H1 (cell line): ENCODE measurements around the gene CGB7. TPM values are rescaled to one million over a fixed set of nuclear protein-coding genes. Genes with fewer than 3 reads are reported as not detected.

Source experiments
- CTCF ChIA-PET: fragments of 300-600 bp; sonication (Branson Sonifier 250); formaldehyde crosslinking; loops from one replicate; lab custom pipeline; 2021; ENCODE audit not compliant: partially characterized antibody; lab: Charles Lee
- POLR2A ChIA-PET: fragments of 300-600 bp; sonication (Branson Sonifier 250); formaldehyde crosslinking; loops from one replicate; lab custom pipeline; 2021; ENCODE audit warnings: inconsistent platforms; ENCODE audit not compliant: partially characterized antibody; lab: Charles Lee
- DNase-seq, 2 experiments: peaks; one replicate each; pipeline versions ENCODE4 v3.0.0 to v3.0.0-alpha.2; 2010 to 2022; ENCODE audit warnings: low spot score in 2 of 2, low read depth in 1 of 2, mixed read lengths in 1 of 2
- FAIRE-seq: peaks from 2 replicates; lab custom pipeline; 2011; peaks lifted over from hg19 to GRCh38; lab: Jason Lieb, UNC
- H2AFZ ChIP-seq: 2 replicates; pipeline ENCODE4 v1.8.1; 2012; ENCODE audit warnings: low read length, inconsistent platforms
- H2AK5ac ChIP-seq: 2 replicates; pipeline ENCODE4 v1.6.1; 2013; ENCODE audit warnings: low read depth, low read length
- H2BK120ac ChIP-seq: replicated peaks from 2 replicates; pipeline ENCODE3; 2013; ENCODE audit warnings: low read depth, low read length, inconsistent platforms
- H2BK12ac ChIP-seq: 2 replicates; pipeline ENCODE4 v1.6.1; 2013; ENCODE audit warnings: low read depth, low read length
- H2BK15ac ChIP-seq: 2 replicates; pipeline ENCODE4 v1.6.1; 2013; ENCODE audit warnings: low read length
- H2BK20ac ChIP-seq: 2 replicates; pipeline ENCODE4 v1.6.1; 2013; ENCODE audit warnings: low read length
- H2BK5ac ChIP-seq: 2 replicates; pipeline ENCODE4 v1.6.1; 2013; ENCODE audit warnings: low read depth, low read length
- H3K14ac ChIP-seq: 2 replicates; pipeline ENCODE4 v1.6.1; 2013; ENCODE audit warnings: inconsistent platforms; ENCODE audit not compliant: insufficient read length
- H3K18ac ChIP-seq: 2 replicates; pipeline ENCODE4 v1.6.1; 2013; ENCODE audit warnings: low read length; ENCODE audit errors: extremely low read depth
- H3K23ac ChIP-seq: 2 replicates; pipeline ENCODE4 v1.6.1; 2013; ENCODE audit warnings: inconsistent platforms; ENCODE audit not compliant: insufficient read length
- H3K23me2 ChIP-seq: 2 replicates; pipeline ENCODE4 v1.6.1; 2013; ENCODE audit warnings: low read depth, low read length
- H3K27ac ChIP-seq: 2 replicates; pipeline ENCODE4 v1.6.1; 2011; ENCODE audit warnings: low read depth, low read length, inconsistent platforms
- H3K27me3 ChIP-seq, 4 experiments: replicated peaks in 1 of 4; 1 replicate in 1 of 4; 2 replicates in 3 of 4; pipeline versions ENCODE4 v1.6.1 to v1.8.1; 2011 to 2013; ENCODE audit warnings: low read length in 3 of 4, mild to moderate bottlenecking in 3 of 4, inconsistent platforms in 2 of 4, mixed read lengths in 2 of 4, moderate library complexity in 1 of 4; ENCODE audit not compliant: control insufficient read depth in 3 of 4, insufficient read depth in 3 of 4; ENCODE audit errors: extremely low read depth in 1 of 4
- H3K36me3 ChIP-seq, 4 experiments: 2 replicates each; pipeline versions ENCODE4 v1.6.1 to v1.8.1; 2011 to 2013; ENCODE audit warnings: mild to moderate bottlenecking in 4 of 4, low read length in 3 of 4, moderate library complexity in 2 of 4, control low read depth in 1 of 4, inconsistent platforms in 1 of 4; ENCODE audit not compliant: insufficient read depth in 4 of 4, control insufficient read depth in 2 of 4
- H3K4ac ChIP-seq: replicated peaks from 2 replicates; pipeline ENCODE3; 2013; ENCODE audit warnings: low read length, low read depth, mixed read lengths, inconsistent platforms; ENCODE audit not compliant: insufficient read length
- H3K4me1 ChIP-seq, 4 experiments: replicated peaks in 1 of 4; 1 replicate in 1 of 4; 2 replicates in 3 of 4; pipeline versions ENCODE4 v1.6.1 to v1.8.1; 2011 to 2013; ENCODE audit warnings: low read length in 3 of 4, inconsistent platforms in 2 of 4, mixed read lengths in 1 of 4; ENCODE audit not compliant: insufficient read depth in 4 of 4, control insufficient read depth in 3 of 4
- H3K4me2 ChIP-seq, 2 experiments: 2 replicates each; pipeline versions ENCODE4 v1.6.1 to v1.8.1; 2011 to 2013; ENCODE audit warnings: low read depth in 2 of 2, low read length in 2 of 2, control low read depth in 1 of 2, inconsistent platforms in 1 of 2, mild to moderate bottlenecking in 1 of 2; ENCODE audit not compliant: insufficient read depth in 1 of 2
- H3K4me3 ChIP-seq, 4 experiments: fragments of 200-600, 300-600 bp in 1 of 4; sonication (generic), shearing (Covaris generic), sonication (Bioruptor Twin) in 1 of 4; 2 replicates each; pipeline versions ENCODE4 v1.5.1 to v1.8.1; 2011 to 2016; ENCODE audit warnings: low read length in 4 of 4, low read depth in 3 of 4, control low read depth in 2 of 4, inconsistent platforms in 2 of 4, mild to moderate bottlenecking in 2 of 4, mixed read lengths in 1 of 4, moderate library complexity in 1 of 4; ENCODE audit not compliant: insufficient read depth in 2 of 4; ENCODE audit errors: extremely low read depth in 1 of 4
- H3K56ac ChIP-seq: replicated peaks from 2 replicates; pipeline ENCODE3; 2013; ENCODE audit warnings: low read depth, mild to moderate bottlenecking, mixed read lengths, low read length, inconsistent platforms; ENCODE audit not compliant: insufficient read length
- H3K79me1 ChIP-seq: 2 replicates; pipeline ENCODE4 v1.6.1; 2013; ENCODE audit warnings: low read depth, low read length, control low read depth
- H3K79me2 ChIP-seq, 2 experiments: 2 replicates each; pipeline versions ENCODE4 v1.6.1 to v1.8.1; 2012 to 2013; ENCODE audit warnings: low read length in 2 of 2, mild to moderate bottlenecking in 2 of 2, inconsistent platforms in 1 of 2; ENCODE audit not compliant: insufficient read depth in 2 of 2, control insufficient read depth in 1 of 2
- H3K9ac ChIP-seq, 4 experiments: replicated peaks in 1 of 4; 1 replicate in 1 of 4; 2 replicates in 3 of 4; pipeline versions ENCODE4 v1.6.1 to v1.8.1; 2011 to 2013; ENCODE audit warnings: low read depth in 3 of 4, low read length in 3 of 4, control low read depth in 2 of 4, mild to moderate bottlenecking in 2 of 4, moderate library complexity in 2 of 4, inconsistent platforms in 1 of 4; ENCODE audit errors: extremely low read depth in 1 of 4
- H3K9me3 ChIP-seq, 2 experiments: 2 replicates each; pipeline versions ENCODE4 v1.6.1 to v1.8.1; 2012 to 2013; ENCODE audit warnings: mild to moderate bottlenecking in 2 of 2, moderate library complexity in 2 of 2, control low read depth in 1 of 2, inconsistent platforms in 1 of 2, low read depth in 1 of 2, low read length in 1 of 2, mixed read lengths in 1 of 2; ENCODE audit not compliant: insufficient read depth in 2 of 2
- H4K20me1 ChIP-seq, 2 experiments: replicated peaks in 1 of 2; 2 replicates each; pipeline versions ENCODE3 to v1.8.1; 2011 to 2013; ENCODE audit warnings: inconsistent platforms in 2 of 2, low read length in 2 of 2, mild to moderate bottlenecking in 1 of 2; ENCODE audit not compliant: insufficient read depth in 2 of 2, control insufficient read depth in 1 of 2
- H4K5ac ChIP-seq: 2 replicates; pipeline ENCODE4 v1.6.1; 2013; ENCODE audit warnings: low read length, low read depth, mixed read lengths, inconsistent platforms; ENCODE audit not compliant: insufficient read length
- H4K8ac ChIP-seq: 2 replicates; pipeline ENCODE4 v1.8.0; 2013; ENCODE audit warnings: mild to moderate bottlenecking, moderate library complexity, low read length, inconsistent platforms; ENCODE audit not compliant: insufficient read depth; ENCODE audit errors: extremely low read depth
- H4K91ac ChIP-seq: replicated peaks from 2 replicates; pipeline ENCODE3; 2013; ENCODE audit warnings: low read length, mixed read lengths, inconsistent platforms; ENCODE audit not compliant: insufficient read length
- ATF3 ChIP-seq: IDR thresholded peaks from 2 replicates; pipeline ENCODE4 v1.6.1; 2011; ENCODE audit warnings: low read depth, mild to moderate bottlenecking, low read length; ENCODE audit not compliant: insufficient read depth
- CREB1 ChIP-seq: IDR thresholded peaks from 2 replicates; pipeline ENCODE4 v1.6.1; 2012; ENCODE audit warnings: inconsistent platforms
- E2F6 ChIP-seq: IDR thresholded peaks from 2 replicates; pipeline ENCODE4 v1.6.1; 2012; ENCODE audit warnings: inconsistent platforms
- EGR1 ChIP-seq: IDR thresholded peaks from 2 replicates; pipeline ENCODE4 v1.6.1; 2011; ENCODE audit warnings: low read depth, low read length, borderline replicate concordance
- EZH2 ChIP-seq: fragments of 200-600 bp; sonication (generic); IDR thresholded peaks from 2 replicates; pipeline ENCODE4 v1.7.1; 2012; ENCODE audit warnings: low read depth, mild to moderate bottlenecking, moderate library complexity, low read length, inconsistent platforms; ENCODE audit not compliant: severe bottlenecking
- KDM4A ChIP-seq: IDR thresholded peaks from one replicate; pipeline ENCODE4 v1.7.1; 2012; ENCODE audit warnings: low read depth, mild to moderate bottlenecking, moderate library complexity, low read length, inconsistent platforms; ENCODE audit not compliant: severe bottlenecking
- NRF1 ChIP-seq: IDR thresholded peaks from 2 replicates; pipeline ENCODE4 v1.6.1; 2011; ENCODE audit warnings: mild to moderate bottlenecking, low read depth, low read length, improper control_type of control experiment
- RFX5 ChIP-seq: IDR thresholded peaks from 2 replicates; pipeline ENCODE4 v1.6.1; 2011; ENCODE audit warnings: low read depth, low read length, improper control_type of control experiment, borderline replicate concordance
- SP4 ChIP-seq: IDR thresholded peaks from 2 replicates; pipeline ENCODE4 v1.6.1; 2012; ENCODE audit warnings: low read length, inconsistent platforms
- SUZ12 ChIP-seq: fragments of 200-600 bp; sonication (generic); IDR thresholded peaks from 2 replicates; pipeline ENCODE4 v1.6.1; 2012; ENCODE audit warnings: mild to moderate bottlenecking, inconsistent platforms, low read length, moderate library complexity, mixed read lengths
- whole genome bisulfite sequencing, 2 experiments: shearing (Covaris generic) in 1 of 2; methylation state at CpG; one replicate each; pipeline versions ENCODE4 v1.1.6 to v1.1.7; 2013 to 2015; ENCODE audit warnings: low lambda C conversion rate in 2 of 2, mixed read lengths in 2 of 2, inconsistent platforms in 1 of 2, low coverage in 1 of 2, missing lambda C conversion rate in 1 of 2; ENCODE audit not compliant: insufficient replicate concordance in 2 of 2, insufficient coverage in 1 of 2, insufficient read length in 1 of 2; ENCODE audit errors: extremely low coverage in 1 of 2, missing lambda C conversion rate in 1 of 2; 5-methylcytosine and 5-hydroxymethylcytosine counted together
- polyA plus RNA-seq, 7 experiments: library from polyadenylated mRNA; depleted of rRNA in 3 of 7; stranded (reverse) in 5 of 7; unstranded in 2 of 7; fragments of >200 nt in 5 of 7; fragments of 200-250 nt in 2 of 7; gene quantifications; 1 replicate in 5 of 7; 2 replicates in 1 of 7; 4 replicates in 1 of 7; pipeline versions ENCODE4 v1.2.1 to v1.2.3, GENCODE V29; 2011 to 2013; ENCODE audit warnings: missing spikeins in 2 of 7, mixed read lengths in 2 of 7
- total RNA-seq: library from RNA; stranded (reverse); fragmentation: NEBNext Ultra II Directional; extraction: Animal tissue kit (Norgen Biotek cat#: 25700); gene quantifications from 2 replicates; pipeline ENCODE4 v1.2.1, GENCODE V29; 2021

The CGB7 gene
- total and polyA plus RNA-seq, 2 of the 8 experiments (the other 6 are each of a cell fraction or from before 2014, with no cell fraction given), result 1.2 to 2.2 TPM

- no peak for FAIRE-seq
- Histone ChIP-seq H4K91ac (no peak overlapping the region), H3K79me1 (no peaks in the 10 kb centered on the region), H4K20me1 (no peaks in the 10 kb centered on the region), H3K23me2 (no peaks in the 10 kb centered on the region; the same call in 1 of the 2 replicates), H3K79me2 (no peaks in the 10 kb centered on the region), H3K4me2 (peak overlapping the region; percentile 21 to 60), H3K4me3 (peak overlapping the region in 2 of 4 experiments; percentile 2 to 50; a peak in 3 of 8 replicates), H2AK5ac (no peak overlapping the region), H2BK5ac (no peak overlapping the region), H3K4ac (no peak overlapping the region), H3K56ac (no peak overlapping the region), H3K4me1 (peaks cover 0 to 2% (median 0%) of the 10 kb centered on the region in 4 experiments; a peak in 2 of 7 replicates), H3K9me3 (peaks cover 0 to 5% of the 10 kb centered on the region in 2 experiments; a peak in 1 of 4 replicates), H2BK15ac (no peak overlapping the region), H3K27ac (no peak overlapping the region), H2BK120ac (no peak overlapping the region), H3K9ac (no peak overlapping the region), H3K23ac (no peak overlapping the region), H3K27me3 (peaks cover 26 to 63% (median 54%) of the 10 kb centered on the region in 4 experiments), H3K18ac (no peak overlapping the region; the same call in none of the 2 replicates), H2BK12ac (no peak overlapping the region), H2AFZ (no peak overlapping the region), H4K8ac (peak overlapping the region; percentile 81; the same call in 1 of the 2 replicates), H4K5ac (no peak overlapping the region), H3K14ac (no peak overlapping the region), H3K36me3 (peaks cover 0 to 4% (median 0%) of the 10 kb centered on the region in 4 experiments; a peak in 1 of 8 replicates), H2BK20ac (no peak overlapping the region)
- ChIA-PET CTCF (interaction anchor here (1.0 to 1.6 kb wide), 3 partner anchors 14 to 130 kb away, joined by 3 read pairs; partner anchors contain the start of gene CGB7), POLR2A (interaction anchor here (0.9 to 1.0 kb wide), 2 partner anchors 10 to 26 kb away, joined by 3 read pairs; no protein-coding TSS in a partner anchor)
- WGBS, 2 experiments, result 13% methylated on average over 42 of the region's 93 CpGs; no CpG with 5 or more reads in 1 of the 2 experiments
- peak in 1 of 2 experiments; percentile 95 for DNase-seq
- TF ChIP-seq ATF3 (no peak), KDM4A (peak; percentile 72), EZH2 (no peak), E2F6 (peak; percentile 96), EGR1 (peak; percentile 64; the same call in 1 of the 2 replicates), RFX5 (no peak), CREB1 (no peak), SP4 (0 out of 2 replicates have a peak, but pooled peaks have one; percentile 66), NRF1 (no peak; the same call in 1 of the 2 replicates), SUZ12 (peak; percentile 41)
These were observed 14.5 kb upstream of the CGB7 start for GRCh38 chr19:49071860-49072547.
